H1 (cell line): Measurements from ENCODE around the gene PFDN4. TPM values are rescaled to one million over a fixed set of nuclear protein-coding genes. Genes with fewer than 3 reads are reported as not detected.

Source experiments
- BRCA1 ChIP-seq: IDR thresholded peaks from 2 replicates; pipeline ENCODE4 v1.6.1; 2012; ENCODE audit warnings: low read depth, low read length, improper control_type of control experiment
- CBX8 ChIP-seq: fragments of 300-800, 300-1000 bp; sonication (generic); IDR thresholded peaks from 2 replicates; pipeline ENCODE4 v1.7.1; 2016; ENCODE audit warnings: low read depth, low read length, borderline replicate concordance
- GTF2F1 ChIP-seq: IDR thresholded peaks from 2 replicates; pipeline ENCODE4 v1.6.1; 2012; ENCODE audit warnings: low read depth, low read length, improper control_type of control experiment, borderline replicate concordance
- HDAC6 ChIP-seq: IDR thresholded peaks from one replicate; pipeline ENCODE4 v1.7.1; 2012; ENCODE audit warnings: low read depth, mild to moderate bottlenecking, inconsistent platforms, low read length, moderate library complexity
- MAFK ChIP-seq: IDR thresholded peaks from 2 replicates; pipeline ENCODE4 v1.6.1; 2012; ENCODE audit warnings: low read depth, mild to moderate bottlenecking, improper control_type of control experiment, low read length
- POU5F1 ChIP-seq: IDR thresholded peaks from 2 replicates; pipeline ENCODE4 v1.6.1; 2011; ENCODE audit warnings: low read depth, mild to moderate bottlenecking, low read length, moderate library complexity
- TAF7 ChIP-seq: optimal IDR thresholded peaks from 2 replicates; pipeline ENCODE3; 2011; ENCODE audit warnings: low read depth, mild to moderate bottlenecking, inconsistent platforms, low read length, moderate library complexity, borderline replicate concordance
- TBP ChIP-seq: IDR thresholded peaks from 2 replicates; pipeline ENCODE4 v1.6.1; 2011; ENCODE audit warnings: low read depth, low read length, improper control_type of control experiment
- YY1 ChIP-seq: IDR thresholded peaks from 2 replicates; pipeline ENCODE4 v1.6.1; 2011; ENCODE audit warnings: low read depth, mild to moderate bottlenecking, low read length
- polyA plus RNA-seq, 7 experiments: library from polyadenylated mRNA; depleted of rRNA in 3 of 7; stranded (reverse) in 5 of 7; unstranded in 2 of 7; fragments of >200 nt in 5 of 7; fragments of 200-250 nt in 2 of 7; gene quantifications; 1 replicate in 5 of 7; 2 replicates in 1 of 7; 4 replicates in 1 of 7; pipeline versions ENCODE4 v1.2.1 to v1.2.3, GENCODE V29; 2011 to 2013; ENCODE audit warnings: missing spikeins in 2 of 7, mixed read lengths in 2 of 7
- total RNA-seq: library from RNA; stranded (reverse); fragmentation: NEBNext Ultra II Directional; extraction: Animal tissue kit (Norgen Biotek cat#: 25700); gene quantifications from 2 replicates; pipeline ENCODE4 v1.2.1, GENCODE V29; 2021
- TF ChIP-seq, protein P1 (sequence below): fragments of 300-600 bp; sonication (generic); IDR thresholded peaks from 2 replicates; pipeline ENCODE4 v1.7.1; 2012; ENCODE audit warnings: low read length, moderate library complexity, mild to moderate bottlenecking, inconsistent platforms; ENCODE audit not compliant: insufficient replicate concordance

The PFDN4 gene
- total and polyA plus RNA-seq, 2 of the 8 experiments (the other 6 are each of a cell fraction or from before 2014, with no cell fraction given) = 41.9 to 96.8 TPM

DNA sequence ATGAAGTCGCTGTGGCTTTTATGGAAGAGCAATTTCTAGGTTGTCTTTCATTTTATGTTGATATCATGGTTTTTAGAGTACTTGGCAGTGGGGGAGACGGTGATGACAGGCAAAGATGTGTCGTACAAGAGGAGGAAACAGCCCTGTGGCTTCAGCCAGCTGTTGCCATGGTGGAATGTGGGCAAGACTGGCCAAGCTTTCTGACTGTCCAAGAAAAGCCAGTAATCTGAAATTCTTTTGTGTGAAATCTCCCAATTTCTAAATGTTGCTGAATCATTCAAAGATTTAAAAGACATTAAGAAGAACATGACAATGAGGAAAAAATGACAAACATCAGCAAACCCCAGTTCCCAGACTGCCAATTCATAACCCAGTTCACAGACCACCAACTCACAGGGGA is 23.1 kb downstream of the PFDN4 start (continued):
- TF ChIP-seq, protein P1, sequence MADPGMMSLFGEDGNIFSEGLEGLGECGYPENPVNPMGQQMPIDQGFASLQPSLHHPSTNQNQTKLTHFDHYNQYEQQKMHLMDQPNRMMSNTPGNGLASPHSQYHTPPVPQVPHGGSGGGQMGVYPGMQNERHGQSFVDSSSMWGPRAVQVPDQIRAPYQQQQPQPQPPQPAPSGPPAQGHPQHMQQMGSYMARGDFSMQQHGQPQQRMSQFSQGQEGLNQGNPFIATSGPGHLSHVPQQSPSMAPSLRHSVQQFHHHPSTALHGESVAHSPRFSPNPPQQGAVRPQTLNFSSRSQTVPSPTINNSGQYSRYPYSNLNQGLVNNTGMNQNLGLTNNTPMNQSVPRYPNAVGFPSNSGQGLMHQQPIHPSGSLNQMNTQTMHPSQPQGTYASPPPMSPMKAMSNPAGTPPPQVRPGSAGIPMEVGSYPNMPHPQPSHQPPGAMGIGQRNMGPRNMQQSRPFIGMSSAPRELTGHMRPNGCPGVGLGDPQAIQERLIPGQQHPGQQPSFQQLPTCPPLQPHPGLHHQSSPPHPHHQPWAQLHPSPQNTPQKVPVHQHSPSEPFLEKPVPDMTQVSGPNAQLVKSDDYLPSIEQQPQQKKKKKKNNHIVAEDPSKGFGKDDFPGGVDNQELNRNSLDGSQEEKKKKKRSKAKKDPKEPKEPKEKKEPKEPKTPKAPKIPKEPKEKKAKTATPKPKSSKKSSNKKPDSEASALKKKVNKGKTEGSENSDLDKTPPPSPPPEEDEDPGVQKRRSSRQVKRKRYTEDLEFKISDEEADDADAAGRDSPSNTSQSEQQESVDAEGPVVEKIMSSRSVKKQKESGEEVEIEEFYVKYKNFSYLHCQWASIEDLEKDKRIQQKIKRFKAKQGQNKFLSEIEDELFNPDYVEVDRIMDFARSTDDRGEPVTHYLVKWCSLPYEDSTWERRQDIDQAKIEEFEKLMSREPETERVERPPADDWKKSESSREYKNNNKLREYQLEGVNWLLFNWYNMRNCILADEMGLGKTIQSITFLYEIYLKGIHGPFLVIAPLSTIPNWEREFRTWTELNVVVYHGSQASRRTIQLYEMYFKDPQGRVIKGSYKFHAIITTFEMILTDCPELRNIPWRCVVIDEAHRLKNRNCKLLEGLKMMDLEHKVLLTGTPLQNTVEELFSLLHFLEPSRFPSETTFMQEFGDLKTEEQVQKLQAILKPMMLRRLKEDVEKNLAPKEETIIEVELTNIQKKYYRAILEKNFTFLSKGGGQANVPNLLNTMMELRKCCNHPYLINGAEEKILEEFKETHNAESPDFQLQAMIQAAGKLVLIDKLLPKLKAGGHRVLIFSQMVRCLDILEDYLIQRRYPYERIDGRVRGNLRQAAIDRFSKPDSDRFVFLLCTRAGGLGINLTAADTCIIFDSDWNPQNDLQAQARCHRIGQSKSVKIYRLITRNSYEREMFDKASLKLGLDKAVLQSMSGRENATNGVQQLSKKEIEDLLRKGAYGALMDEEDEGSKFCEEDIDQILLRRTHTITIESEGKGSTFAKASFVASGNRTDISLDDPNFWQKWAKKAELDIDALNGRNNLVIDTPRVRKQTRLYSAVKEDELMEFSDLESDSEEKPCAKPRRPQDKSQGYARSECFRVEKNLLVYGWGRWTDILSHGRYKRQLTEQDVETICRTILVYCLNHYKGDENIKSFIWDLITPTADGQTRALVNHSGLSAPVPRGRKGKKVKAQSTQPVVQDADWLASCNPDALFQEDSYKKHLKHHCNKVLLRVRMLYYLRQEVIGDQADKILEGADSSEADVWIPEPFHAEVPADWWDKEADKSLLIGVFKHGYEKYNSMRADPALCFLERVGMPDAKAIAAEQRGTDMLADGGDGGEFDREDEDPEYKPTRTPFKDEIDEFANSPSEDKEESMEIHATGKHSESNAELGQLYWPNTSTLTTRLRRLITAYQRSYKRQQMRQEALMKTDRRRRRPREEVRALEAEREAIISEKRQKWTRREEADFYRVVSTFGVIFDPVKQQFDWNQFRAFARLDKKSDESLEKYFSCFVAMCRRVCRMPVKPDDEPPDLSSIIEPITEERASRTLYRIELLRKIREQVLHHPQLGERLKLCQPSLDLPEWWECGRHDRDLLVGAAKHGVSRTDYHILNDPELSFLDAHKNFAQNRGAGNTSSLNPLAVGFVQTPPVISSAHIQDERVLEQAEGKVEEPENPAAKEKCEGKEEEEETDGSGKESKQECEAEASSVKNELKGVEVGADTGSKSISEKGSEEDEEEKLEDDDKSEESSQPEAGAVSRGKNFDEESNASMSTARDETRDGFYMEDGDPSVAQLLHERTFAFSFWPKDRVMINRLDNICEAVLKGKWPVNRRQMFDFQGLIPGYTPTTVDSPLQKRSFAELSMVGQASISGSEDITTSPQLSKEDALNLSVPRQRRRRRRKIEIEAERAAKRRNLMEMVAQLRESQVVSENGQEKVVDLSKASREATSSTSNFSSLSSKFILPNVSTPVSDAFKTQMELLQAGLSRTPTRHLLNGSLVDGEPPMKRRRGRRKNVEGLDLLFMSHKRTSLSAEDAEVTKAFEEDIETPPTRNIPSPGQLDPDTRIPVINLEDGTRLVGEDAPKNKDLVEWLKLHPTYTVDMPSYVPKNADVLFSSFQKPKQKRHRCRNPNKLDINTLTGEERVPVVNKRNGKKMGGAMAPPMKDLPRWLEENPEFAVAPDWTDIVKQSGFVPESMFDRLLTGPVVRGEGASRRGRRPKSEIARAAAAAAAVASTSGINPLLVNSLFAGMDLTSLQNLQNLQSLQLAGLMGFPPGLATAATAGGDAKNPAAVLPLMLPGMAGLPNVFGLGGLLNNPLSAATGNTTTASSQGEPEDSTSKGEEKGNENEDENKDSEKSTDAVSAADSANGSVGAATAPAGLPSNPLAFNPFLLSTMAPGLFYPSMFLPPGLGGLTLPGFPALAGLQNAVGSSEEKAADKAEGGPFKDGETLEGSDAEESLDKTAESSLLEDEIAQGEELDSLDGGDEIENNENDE = no peak
- TF ChIP-seq TBP (no peak), GTF2F1 (no peak), CBX8 (no peak), POU5F1 (no peak), TAF7 (no peak), YY1 (no peak), BRCA1 (no peak), MAFK (no peak), HDAC6 (no peak)
